Loucy (cell line): ENCODE results near the gene HMG20B.

ENCODE experiments used
- EZH2phosphoT487 ChIP-seq: fragments of 200-600 bp; IDR thresholded peaks from 2 replicates; pipeline ENCODE4 v1.6.1; 2018; ENCODE audit warnings: antibody characterized with exemption, mild to moderate bottlenecking, moderate library complexity, borderline replicate concordance
- TF ChIP-seq, protein P1 (sequence below): fragments of 200-600 bp; sonication (generic); conservative IDR thresholded peaks from 2 replicates; pipeline ENCODE4 v1.5.1; 2014; ENCODE audit warnings: mild to moderate bottlenecking, antibody characterized with exemption, low read length

DNA sequence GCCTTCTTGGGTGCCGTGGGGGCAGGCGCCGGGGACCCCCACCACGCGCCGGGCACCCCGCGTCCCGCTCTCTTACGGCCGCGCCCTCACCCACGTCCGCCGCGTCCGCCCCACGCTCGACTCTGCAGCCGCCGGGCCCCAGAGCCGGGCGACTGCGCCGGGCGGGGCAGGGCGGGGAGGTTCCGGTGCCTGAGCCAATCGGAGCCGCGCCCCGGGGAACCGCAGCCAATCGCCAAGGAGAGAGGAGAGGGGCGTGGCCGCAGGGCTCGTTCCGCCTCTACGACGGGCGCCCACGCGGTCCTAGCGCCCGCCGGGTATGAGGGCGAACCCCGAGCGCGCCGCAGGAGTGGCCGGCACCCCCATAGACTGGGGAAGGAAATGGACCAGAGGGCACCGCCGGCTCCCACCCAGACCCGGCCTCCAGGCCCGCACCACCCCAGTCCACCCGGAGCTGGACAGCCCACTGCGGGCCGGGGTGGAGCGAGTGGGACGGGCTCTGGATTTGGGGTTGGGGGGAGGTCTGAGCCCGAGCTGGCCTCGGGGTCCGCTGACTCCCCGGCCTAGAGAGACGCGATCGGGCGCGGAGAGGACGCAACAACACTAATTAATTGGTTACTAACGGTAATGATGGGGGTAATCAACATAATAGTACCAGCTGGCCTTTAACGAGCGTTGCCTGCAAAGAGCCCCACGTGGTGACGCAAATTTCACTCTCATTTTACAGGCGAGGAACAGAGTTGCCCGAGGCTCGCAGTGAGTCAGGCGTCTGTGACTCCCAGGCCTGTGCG, 15.1 kb upstream of the HMG20B start, which contains the start of gene MFSD12:
- TF ChIP-seq, protein P1, sequence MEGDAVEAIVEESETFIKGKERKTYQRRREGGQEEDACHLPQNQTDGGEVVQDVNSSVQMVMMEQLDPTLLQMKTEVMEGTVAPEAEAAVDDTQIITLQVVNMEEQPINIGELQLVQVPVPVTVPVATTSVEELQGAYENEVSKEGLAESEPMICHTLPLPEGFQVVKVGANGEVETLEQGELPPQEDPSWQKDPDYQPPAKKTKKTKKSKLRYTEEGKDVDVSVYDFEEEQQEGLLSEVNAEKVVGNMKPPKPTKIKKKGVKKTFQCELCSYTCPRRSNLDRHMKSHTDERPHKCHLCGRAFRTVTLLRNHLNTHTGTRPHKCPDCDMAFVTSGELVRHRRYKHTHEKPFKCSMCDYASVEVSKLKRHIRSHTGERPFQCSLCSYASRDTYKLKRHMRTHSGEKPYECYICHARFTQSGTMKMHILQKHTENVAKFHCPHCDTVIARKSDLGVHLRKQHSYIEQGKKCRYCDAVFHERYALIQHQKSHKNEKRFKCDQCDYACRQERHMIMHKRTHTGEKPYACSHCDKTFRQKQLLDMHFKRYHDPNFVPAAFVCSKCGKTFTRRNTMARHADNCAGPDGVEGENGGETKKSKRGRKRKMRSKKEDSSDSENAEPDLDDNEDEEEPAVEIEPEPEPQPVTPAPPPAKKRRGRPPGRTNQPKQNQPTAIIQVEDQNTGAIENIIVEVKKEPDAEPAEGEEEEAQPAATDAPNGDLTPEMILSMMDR, result no peak
- TF ChIP-seq EZH2phosphoT487, result no peak
